HEK293 (cell line): ENCODE data around the gene UBASH3B.

ENCODE experiments used
- CTCF ChIA-PET: fragments of 350-600 bp; formaldehyde crosslinking; extraction: SDS; loops from one replicate; lab custom pipeline; 2021; ENCODE audit warnings: antibody characterized with exemption; lab: Yijun Ruan, JAX
- POLR2A ChIA-PET: fragments of 300-600 bp; formaldehyde crosslinking; extraction: SDS; loops from one replicate; lab custom pipeline; 2020; ENCODE audit warnings: antibody characterized with exemption, inconsistent platforms; lab: Yijun Ruan, JAX
- H3K27ac ChIP-seq: fragments of 200-500 bp; sonication (Bioruptor generic); 2 replicates; pipeline ENCODE4 v1.5.1; 2014; ENCODE audit warnings: low read depth, low read length, control low read depth, inconsistent platforms; ENCODE audit errors: extremely low read depth
- H3K36me3 ChIP-seq, 2 experiments: fragments of 200-500 bp in 1 of 2; sonication (Bioruptor generic) in 1 of 2; 1 replicate in 1 of 2; 2 replicates in 1 of 2; pipeline ENCODE4 v1.5.1; 2014 to 2017; ENCODE audit warnings: inconsistent platforms in 2 of 2, low read length in 2 of 2; ENCODE audit not compliant: control insufficient read depth in 2 of 2, insufficient read depth in 1 of 2
- H3K4me1 ChIP-seq: fragments of 200-500 bp; sonication (Bioruptor generic); 2 replicates; pipeline ENCODE4 v1.5.1; 2014; ENCODE audit warnings: mild to moderate bottlenecking, low read length, inconsistent platforms; ENCODE audit not compliant: control insufficient read depth, insufficient read depth
- H3K4me3 ChIP-seq: 2 replicates; pipeline ENCODE4 v1.5.1; 2011; ENCODE audit warnings: low read depth, mild to moderate bottlenecking, control low read depth, low read length, moderate library complexity
- H3K9me3 ChIP-seq: fragments of 200-500 bp; sonication (Bioruptor generic); 2 replicates; pipeline ENCODE4 v1.5.1; 2014; ENCODE audit warnings: low read depth, low read length, inconsistent platforms; ENCODE audit not compliant: control insufficient read depth, insufficient read depth
- GLI4 ChIP-seq: fragments of 450-650 bp; formaldehyde crosslinking; IDR thresholded peaks from 2 replicates; pipeline ENCODE4 v1.5.1; 2016; ENCODE audit warnings: missing biosample characterization, missing genetic modification characterization
- HOXD13 ChIP-seq: sonication (generic); formaldehyde crosslinking; IDR thresholded peaks from 2 replicates; pipeline ENCODE4 v1.8.0; 2022; ENCODE audit warnings: missing genetic modification reagents, borderline replicate concordance
- SETDB1 ChIP-seq: IDR thresholded peaks from one replicate; pipeline ENCODE4 v1.6.1; 2017; ENCODE audit warnings: mild to moderate bottlenecking, low read length, moderate library complexity, mixed read lengths; ENCODE audit not compliant: insufficient read length
- ZBTB20 ChIP-seq: fragments of 450-650 bp; formaldehyde crosslinking; IDR thresholded peaks from 2 replicates; pipeline ENCODE4 v1.5.1; 2016; ENCODE audit warnings: missing biosample characterization, missing genetic modification characterization
- ZNF112 ChIP-seq: fragments of 450-650 bp; formaldehyde crosslinking; IDR thresholded peaks from 2 replicates; pipeline ENCODE4 v1.5.0; 2017; ENCODE audit warnings: missing biosample characterization, missing genetic modification characterization
- ZNF140 ChIP-seq: fragments of 450-650 bp; formaldehyde crosslinking; IDR thresholded peaks from 2 replicates; pipeline ENCODE4 v1.5.1; 2016; ENCODE audit warnings: missing biosample characterization, missing genetic modification characterization
- ZNF174 ChIP-seq: fragments of 450-650 bp; formaldehyde crosslinking; IDR thresholded peaks from 2 replicates; pipeline ENCODE4 v1.5.0; 2017; ENCODE audit warnings: missing biosample characterization, mild to moderate bottlenecking, missing genetic modification characterization
- ZNF211 ChIP-seq: fragments of 450-650 bp; formaldehyde crosslinking; IDR thresholded peaks from 2 replicates; pipeline ENCODE4 v1.5.1; 2016; ENCODE audit warnings: low read depth, missing biosample characterization, missing genetic modification characterization
- ZNF223 ChIP-seq: fragments of 450-650 bp; formaldehyde crosslinking; IDR thresholded peaks from 2 replicates; pipeline ENCODE4 v1.5.1; 2016; ENCODE audit warnings: missing biosample characterization, missing genetic modification characterization
- ZNF23 ChIP-seq: fragments of 450-650 bp; formaldehyde crosslinking; IDR thresholded peaks from 2 replicates; pipeline ENCODE4 v1.5.1; 2016; ENCODE audit warnings: missing biosample characterization, missing genetic modification characterization, borderline replicate concordance
- ZNF48 ChIP-seq: fragments of 450-650 bp; formaldehyde crosslinking; IDR thresholded peaks from 2 replicates; pipeline ENCODE4 v1.5.1; 2016; ENCODE audit warnings: missing biosample characterization, missing genetic modification characterization
- ZNF558 ChIP-seq: fragments of 450-650 bp; formaldehyde crosslinking; IDR thresholded peaks from 2 replicates; pipeline ENCODE4 v1.5.1; 2016; ENCODE audit warnings: missing biosample characterization, missing genetic modification characterization
- ZNF560 ChIP-seq: fragments of 450-650 bp; formaldehyde crosslinking; IDR thresholded peaks from 2 replicates; pipeline ENCODE4 v1.5.1; 2017; ENCODE audit warnings: missing biosample characterization, missing genetic modification characterization, borderline replicate concordance
- ZNF596 ChIP-seq: fragments of 450-650 bp; IDR thresholded peaks from 2 replicates; pipeline ENCODE4 v1.5.0; 2018; ENCODE audit warnings: missing biosample characterization, mild to moderate bottlenecking, missing genetic modification characterization, moderate library complexity
- ZNF785 ChIP-seq: fragments of 450-650 bp; formaldehyde crosslinking; IDR thresholded peaks from 2 replicates; pipeline ENCODE4 v1.5.1; 2016; ENCODE audit warnings: missing biosample characterization, missing genetic modification characterization
- ZNF837 ChIP-seq: fragments of 450-650 bp; formaldehyde crosslinking; IDR thresholded peaks from 2 replicates; pipeline ENCODE4 v1.5.1; 2016; ENCODE audit warnings: missing biosample characterization, missing genetic modification characterization
- ZNF843 ChIP-seq: fragments of 450-650 bp; formaldehyde crosslinking; IDR thresholded peaks from 2 replicates; pipeline ENCODE4 v1.5.1; 2016; ENCODE audit warnings: missing biosample characterization, missing genetic modification characterization
- ZSCAN30 ChIP-seq: fragments of 450-650 bp; IDR thresholded peaks from 2 replicates; pipeline ENCODE4 v1.5.1; 2018; ENCODE audit warnings: missing biosample characterization, mild to moderate bottlenecking, missing genetic modification characterization, moderate library complexity
- TF ChIP-seq, protein P1 (sequence below): fragments of 450-650 bp; formaldehyde crosslinking; IDR thresholded peaks from 2 replicates; pipeline ENCODE4 v1.5.1; 2016; ENCODE audit warnings: missing biosample characterization, missing genetic modification characterization
- TF ChIP-seq, protein P2 (sequence below): sonication (generic); formaldehyde crosslinking; IDR thresholded peaks from 2 replicates; pipeline ENCODE4 v1.8.1; 2022; ENCODE audit warnings: mild to moderate bottlenecking, moderate library complexity, missing genetic modification reagents
- TF ChIP-seq, protein P3 (sequence below): fragments of 450-650 bp; formaldehyde crosslinking; IDR thresholded peaks from 2 replicates; pipeline ENCODE4 v1.5.1; 2016; ENCODE audit warnings: missing biosample characterization, missing genetic modification characterization
- TF ChIP-seq, protein P4 (sequence below): fragments of 450-650 bp; IDR thresholded peaks from 2 replicates; pipeline ENCODE4 v1.5.1; 2018; ENCODE audit warnings: missing biosample characterization, mild to moderate bottlenecking, missing genetic modification characterization

UBASH3B gene

DNA sequence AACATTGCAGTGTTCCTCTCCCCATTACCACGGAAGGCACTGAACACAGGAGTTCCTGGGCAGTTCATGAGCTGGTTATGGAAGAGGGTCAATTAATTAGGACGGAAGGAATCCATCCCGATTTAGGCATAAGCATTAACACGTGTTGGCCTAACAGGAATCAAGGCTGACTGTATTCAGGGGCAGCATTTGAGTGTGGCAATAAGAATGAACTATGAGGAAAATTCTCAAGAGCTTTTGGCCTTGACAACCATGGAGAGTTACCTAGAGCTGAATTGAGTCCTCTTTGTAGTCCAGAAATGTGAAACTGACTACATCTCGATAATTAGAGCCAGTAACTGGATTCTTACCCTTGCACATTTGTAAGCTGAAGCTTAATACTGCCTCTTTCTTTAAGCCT lies 100.4 kb downstream of the UBASH3B start:
- Histone ChIP-seq H3K4me1 (no peaks in the 10 kb centered on the region), H3K27ac (no peak overlapping the region), H3K36me3 (no peaks in the 10 kb centered on the region), H3K4me3 (no peak overlapping the region), H3K9me3 (no peaks in the 10 kb centered on the region)
- CTCF ChIA-PET, result interaction anchor here (1.0 to 4.3 kb wide), 8 partner anchors 16 to 128 kb away, joined by 3 to 41 read pairs (median 5); no protein-coding TSS in a partner anchor
- POLR2A ChIA-PET, result no interaction called here
- TF ChIP-seq, protein P1, sequence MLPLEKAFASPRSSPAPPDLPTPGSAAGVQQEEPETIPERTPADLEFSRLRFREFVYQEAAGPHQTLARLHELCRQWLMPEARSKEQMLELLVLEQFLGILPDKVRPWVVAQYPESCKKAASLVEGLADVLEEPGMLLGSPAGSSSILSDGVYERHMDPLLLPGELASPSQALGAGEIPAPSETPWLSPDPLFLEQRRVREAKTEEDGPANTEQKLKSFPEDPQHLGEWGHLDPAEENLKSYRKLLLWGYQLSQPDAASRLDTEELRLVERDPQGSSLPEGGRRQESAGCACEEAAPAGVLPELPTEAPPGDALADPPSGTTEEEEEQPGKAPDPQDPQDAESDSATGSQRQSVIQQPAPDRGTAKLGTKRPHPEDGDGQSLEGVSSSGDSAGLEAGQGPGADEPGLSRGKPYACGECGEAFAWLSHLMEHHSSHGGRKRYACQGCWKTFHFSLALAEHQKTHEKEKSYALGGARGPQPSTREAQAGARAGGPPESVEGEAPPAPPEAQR (tag by site-specific recombination), result no peak
- TF ChIP-seq, protein P2, sequence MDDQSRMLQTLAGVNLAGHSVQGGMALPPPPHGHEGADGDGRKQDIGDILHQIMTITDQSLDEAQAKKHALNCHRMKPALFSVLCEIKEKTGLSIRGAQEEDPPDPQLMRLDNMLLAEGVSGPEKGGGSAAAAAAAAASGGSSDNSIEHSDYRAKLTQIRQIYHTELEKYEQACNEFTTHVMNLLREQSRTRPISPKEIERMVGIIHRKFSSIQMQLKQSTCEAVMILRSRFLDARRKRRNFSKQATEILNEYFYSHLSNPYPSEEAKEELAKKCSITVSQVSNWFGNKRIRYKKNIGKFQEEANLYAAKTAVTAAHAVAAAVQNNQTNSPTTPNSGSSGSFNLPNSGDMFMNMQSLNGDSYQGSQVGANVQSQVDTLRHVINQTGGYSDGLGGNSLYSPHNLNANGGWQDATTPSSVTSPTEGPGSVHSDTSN, result no peak
- TF ChIP-seq HOXD13 (CRISPR knock-in tag) (no peak), ZNF596 (tag by site-specific recombination) (no peak), ZBTB20 (tag by site-specific recombination) (no peak)
- TF ChIP-seq, protein P3, sequence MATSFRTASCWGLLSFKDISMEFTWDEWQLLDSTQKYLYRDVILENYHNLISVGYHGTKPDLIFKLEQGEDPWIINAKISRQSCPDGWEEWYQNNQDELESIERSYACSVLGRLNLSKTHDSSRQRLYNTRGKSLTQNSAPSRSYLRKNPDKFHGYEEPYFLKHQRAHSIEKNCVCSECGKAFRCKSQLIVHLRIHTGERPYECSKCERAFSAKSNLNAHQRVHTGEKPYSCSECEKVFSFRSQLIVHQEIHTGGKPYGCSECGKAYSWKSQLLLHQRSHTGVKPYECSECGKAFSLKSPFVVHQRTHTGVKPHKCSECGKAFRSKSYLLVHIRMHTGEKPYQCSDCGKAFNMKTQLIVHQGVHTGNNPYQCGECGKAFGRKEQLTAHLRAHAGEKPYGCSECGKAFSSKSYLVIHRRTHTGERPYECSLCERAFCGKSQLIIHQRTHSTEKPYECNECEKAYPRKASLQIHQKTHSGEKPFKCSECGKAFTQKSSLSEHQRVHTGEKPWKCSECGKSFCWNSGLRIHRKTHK (tag by site-specific recombination), result no peak

- no peaks in the 10 kb centered on the region for H3K36me3 ChIP-seq
- H3K4me1 ChIP-seq, result no peaks in the 10 kb centered on the region
- no peak for TF ChIP-seq ZNF23 (tag by site-specific recombination)
- no peak for TF ChIP-seq ZNF48 (tag by site-specific recombination)
- no peak for TF ChIP-seq ZNF843 (tag by site-specific recombination)
- no peak for TF ChIP-seq ZNF140
- TF ChIP-seq ZNF560, result no peak
- no peak for TF ChIP-seq ZNF112
- no peak for TF ChIP-seq ZNF223 (tag by site-specific recombination)
- no peak for TF ChIP-seq ZNF211
- no peak for TF ChIP-seq ZNF785 (tag by site-specific recombination)
- no peak for TF ChIP-seq ZNF837 (tag by site-specific recombination)
- no peak for TF ChIP-seq ZSCAN30
- TF ChIP-seq, protein P4, sequence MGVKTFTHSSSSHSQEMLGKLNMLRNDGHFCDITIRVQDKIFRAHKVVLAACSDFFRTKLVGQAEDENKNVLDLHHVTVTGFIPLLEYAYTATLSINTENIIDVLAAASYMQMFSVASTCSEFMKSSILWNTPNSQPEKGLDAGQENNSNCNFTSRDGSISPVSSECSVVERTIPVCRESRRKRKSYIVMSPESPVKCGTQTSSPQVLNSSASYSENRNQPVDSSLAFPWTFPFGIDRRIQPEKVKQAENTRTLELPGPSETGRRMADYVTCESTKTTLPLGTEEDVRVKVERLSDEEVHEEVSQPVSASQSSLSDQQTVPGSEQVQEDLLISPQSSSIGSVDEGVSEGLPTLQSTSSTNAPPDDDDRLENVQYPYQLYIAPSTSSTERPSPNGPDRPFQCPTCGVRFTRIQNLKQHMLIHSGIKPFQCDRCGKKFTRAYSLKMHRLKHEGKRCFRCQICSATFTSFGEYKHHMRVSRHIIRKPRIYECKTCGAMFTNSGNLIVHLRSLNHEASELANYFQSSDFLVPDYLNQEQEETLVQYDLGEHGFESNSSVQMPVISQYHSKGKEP (tag by site-specific recombination), result no peak
- no peak for TF ChIP-seq ZNF174 (tag by site-specific recombination)
- TF ChIP-seq SETDB1, result no peak
- TF ChIP-seq ZNF558 (tag by site-specific recombination), result no peak
- no peak for TF ChIP-seq GLI4 (tag by site-specific recombination)
- ChIA-PET POLR2A (no interaction called here), CTCF (interaction anchor here (0.6 to 4.3 kb wide), 7 partner anchors 22 to 128 kb away, joined by 3 to 41 read pairs (median 6); no protein-coding TSS in a partner anchor)
- no peak overlapping the region for H3K4me3 ChIP-seq
- no peaks in the 10 kb centered on the region for H3K9me3 ChIP-seq
- no peak overlapping the region for H3K27ac ChIP-seq
Measured at GRCh38 chr11:122756417-122756816, 100.9 kb downstream of the UBASH3B start.
